ENCODE data around the gene ZC3H7A.

DNA sequence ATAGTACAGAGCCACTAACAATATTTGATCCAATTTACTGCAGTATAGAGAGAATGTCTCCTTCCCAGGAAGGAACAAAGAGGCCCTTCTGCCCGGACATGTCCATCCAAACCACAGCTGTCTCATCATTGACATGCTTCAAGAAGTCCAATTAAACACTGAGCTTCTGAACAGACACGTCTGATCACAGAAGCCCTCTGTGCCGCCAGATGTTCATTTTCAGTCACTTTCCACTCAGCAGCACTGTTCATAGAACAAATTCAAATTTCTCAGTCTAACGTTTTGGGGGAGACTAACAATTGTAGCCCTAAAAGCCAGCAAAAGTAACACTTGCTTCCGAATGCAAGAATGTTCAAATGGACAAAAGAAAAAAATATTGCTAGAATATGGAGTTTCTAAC lies 15.3 kb downstream of the ZC3H7A start:
- TF ChIP-seq, protein P1, sequence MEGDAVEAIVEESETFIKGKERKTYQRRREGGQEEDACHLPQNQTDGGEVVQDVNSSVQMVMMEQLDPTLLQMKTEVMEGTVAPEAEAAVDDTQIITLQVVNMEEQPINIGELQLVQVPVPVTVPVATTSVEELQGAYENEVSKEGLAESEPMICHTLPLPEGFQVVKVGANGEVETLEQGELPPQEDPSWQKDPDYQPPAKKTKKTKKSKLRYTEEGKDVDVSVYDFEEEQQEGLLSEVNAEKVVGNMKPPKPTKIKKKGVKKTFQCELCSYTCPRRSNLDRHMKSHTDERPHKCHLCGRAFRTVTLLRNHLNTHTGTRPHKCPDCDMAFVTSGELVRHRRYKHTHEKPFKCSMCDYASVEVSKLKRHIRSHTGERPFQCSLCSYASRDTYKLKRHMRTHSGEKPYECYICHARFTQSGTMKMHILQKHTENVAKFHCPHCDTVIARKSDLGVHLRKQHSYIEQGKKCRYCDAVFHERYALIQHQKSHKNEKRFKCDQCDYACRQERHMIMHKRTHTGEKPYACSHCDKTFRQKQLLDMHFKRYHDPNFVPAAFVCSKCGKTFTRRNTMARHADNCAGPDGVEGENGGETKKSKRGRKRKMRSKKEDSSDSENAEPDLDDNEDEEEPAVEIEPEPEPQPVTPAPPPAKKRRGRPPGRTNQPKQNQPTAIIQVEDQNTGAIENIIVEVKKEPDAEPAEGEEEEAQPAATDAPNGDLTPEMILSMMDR (conservative IDR thresholded peaks at IDR 0.05 in 1 of 2, IDR thresholded peaks at IDR 0.05 in 1 of 2; ENCODE audit: low read depth in 1 of 2, low read length in 2 of 2): no peak
- no peak for TF ChIP-seq EZH2 (IDR thresholded peaks at IDR 0.05; ENCODE audit: low read length, missing control alignments)
